NCI-H524 treated with DMSO at 0.1 percent for 48 hours (cell line): ENCODE measurements around the gene SLC25A10.
A peak's percentile ranks its signal among the peaks of the same experiment; 100 is the strongest.
"Not testable (repeated sequence)": the region's sequence is repeated elsewhere in the genome, so short reads cannot be mapped to it uniquely, and the experiment has no call there.

Experiments used
- DNase-seq: peaks from one replicate; lab custom pipeline; 2025; lab: John Stamatoyannopoulos, UW

SLC25A10 gene

DNA sequence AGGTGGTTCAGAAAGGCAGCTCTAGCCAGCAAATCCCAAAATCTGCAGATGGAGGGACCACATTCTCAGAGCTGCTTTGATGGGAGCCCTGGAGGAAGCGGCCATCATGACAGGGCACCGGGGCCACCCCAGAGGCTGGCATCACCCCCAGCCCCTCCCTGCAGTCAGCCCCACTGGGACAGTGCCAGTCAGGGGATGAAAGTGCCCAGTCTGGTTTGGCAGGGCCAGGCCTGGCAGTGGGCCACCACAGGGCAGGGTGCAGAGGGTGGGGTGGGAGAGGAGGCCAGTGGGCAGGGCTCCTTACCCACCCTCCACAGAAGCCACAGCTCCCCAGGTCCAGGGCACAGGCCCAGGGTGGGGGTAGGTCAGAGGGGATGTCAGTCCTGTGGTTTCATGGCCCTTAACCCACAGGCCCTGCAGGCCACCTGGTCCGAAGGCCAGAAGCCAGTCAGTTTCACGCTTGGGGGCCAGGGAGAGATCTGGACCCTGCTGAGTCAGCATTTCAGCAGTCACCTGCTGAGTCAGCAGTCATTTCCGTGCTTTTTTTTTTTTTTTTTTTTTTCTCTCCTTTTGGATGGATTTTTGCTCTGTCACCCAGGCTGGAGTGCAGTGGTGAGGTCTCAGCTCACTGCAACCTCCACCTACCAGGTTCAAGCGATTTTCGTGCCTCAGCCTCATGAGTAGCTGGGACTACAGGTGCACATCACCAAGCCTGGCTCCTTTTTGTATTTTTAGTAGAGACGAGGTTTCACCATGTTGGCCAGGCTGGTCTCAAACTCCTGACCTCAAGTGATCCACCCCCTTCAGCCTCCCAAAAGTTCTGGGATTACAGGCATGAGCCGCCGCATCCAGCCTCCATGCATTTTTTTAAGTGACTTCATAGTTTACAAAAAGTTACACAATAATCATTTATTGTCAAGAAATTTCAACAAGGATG lies 10.4 kb downstream of the SLC25A10 start:
- no peak for DNase-seq

DNA sequence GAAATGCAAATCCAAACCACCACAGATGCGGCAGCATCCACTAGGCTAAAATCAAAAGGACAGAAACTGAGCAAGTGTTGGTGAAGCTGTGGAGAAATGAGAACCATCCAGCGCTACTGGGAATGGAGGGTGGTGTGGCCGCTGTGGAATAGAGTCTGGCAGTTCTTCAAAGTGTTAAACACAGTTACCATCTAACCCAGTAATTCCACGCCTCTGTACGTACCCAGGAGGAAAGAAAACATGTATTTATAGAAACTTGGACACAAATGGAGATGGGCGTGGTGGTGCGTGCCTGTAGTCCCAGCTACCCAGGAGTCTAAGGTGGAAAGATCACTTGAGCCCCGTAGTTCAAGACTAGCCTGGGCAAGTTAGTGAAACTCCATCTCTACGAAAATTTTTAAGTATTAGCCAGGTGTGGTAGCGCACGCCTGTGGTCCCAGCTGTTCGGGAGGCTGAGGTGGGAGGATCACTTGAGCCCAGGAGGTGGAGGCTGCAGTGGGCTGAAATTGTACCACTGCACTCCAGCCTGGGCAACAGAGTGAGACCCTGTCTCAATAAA lies 11.6 kb downstream of the SLC25A10 start:
- DNase-seq: no peak

GRCh38 chr17:81725439-81725838 lies 13.4 kb downstream of the SLC25A10 start:
- no peak for DNase-seq

DNA sequence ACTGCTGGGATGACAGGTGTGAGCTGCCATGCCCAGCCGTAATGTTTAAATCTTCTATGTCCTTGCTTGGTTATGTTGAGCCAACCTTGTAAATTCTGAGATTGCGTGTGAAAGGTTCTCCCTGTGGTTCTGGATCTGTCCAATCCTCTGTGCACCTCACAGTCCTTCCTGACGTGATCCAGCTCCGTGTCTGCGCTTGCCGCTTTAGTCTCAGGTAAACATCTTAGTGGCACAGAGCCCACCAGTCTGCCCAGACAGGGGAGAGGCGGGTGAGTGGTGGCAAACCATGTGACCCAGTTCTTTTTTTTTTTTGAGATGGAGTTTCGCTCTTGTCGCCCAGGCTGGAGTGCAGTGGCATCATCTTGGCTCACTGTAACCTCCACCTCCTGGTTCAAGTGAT lies 13.9 kb downstream of the SLC25A10 start:
- DNase-seq: no peak

GRCh38 chr17:81727324-81728031 lies 15.4 kb downstream of the SLC25A10 start:
- no peak for DNase-seq

- peak; percentile 51 for DNase-seq
Observed at GRCh38 chr17:81733507-81734404, 21.7 kb downstream of the SLC25A10 start.

GRCh38 chr17:81734405-81735263 lies 22.6 kb downstream of the SLC25A10 start:
- DNase-seq: no peak

GRCh38 chr17:81735264-81736102 lies 23.4 kb downstream of the SLC25A10 start:
- no peak for DNase-seq

DNA sequence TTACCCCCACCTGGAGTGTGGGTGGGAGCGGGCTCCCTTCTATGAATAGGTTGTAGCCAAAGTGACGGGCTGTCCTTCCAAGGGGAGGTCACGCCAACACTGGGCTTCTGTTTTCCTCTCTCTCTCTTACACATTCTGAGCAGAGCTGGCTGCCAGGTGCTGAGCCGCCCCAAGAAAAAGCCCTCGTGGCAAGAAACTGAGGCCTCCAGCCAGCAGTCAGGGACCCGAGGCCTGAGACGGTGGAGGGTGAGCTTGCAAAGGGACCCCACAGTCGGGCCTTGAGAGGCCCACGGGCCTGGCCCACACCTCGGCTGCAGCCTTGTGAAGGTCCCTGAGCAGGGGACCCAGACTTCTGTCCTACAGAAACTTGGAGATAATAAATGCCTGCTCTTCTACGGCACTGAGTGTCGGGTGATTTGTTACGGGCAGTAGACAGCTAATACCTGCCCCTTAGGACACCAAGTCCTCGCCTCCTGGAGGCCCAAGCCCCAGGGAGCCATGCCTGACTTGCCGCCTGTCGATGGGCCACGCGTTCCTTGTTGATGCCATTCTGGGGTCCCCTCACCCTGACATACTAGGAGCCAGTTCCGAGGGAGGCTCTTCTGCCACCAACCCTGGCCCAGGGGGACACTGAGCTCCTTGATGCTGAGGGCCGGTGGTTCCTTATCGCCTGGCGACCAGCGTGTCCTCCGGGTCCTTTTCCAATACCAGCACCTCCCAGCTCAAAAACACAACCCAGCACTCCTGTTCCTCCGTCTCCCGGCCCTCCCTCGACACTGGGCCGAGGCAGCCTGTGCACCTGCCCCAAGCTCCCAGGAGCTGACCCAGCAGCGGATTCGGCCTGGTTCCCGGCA lies 26.1 kb downstream of the SLC25A10 start:
- DNase-seq: no peak

DNA sequence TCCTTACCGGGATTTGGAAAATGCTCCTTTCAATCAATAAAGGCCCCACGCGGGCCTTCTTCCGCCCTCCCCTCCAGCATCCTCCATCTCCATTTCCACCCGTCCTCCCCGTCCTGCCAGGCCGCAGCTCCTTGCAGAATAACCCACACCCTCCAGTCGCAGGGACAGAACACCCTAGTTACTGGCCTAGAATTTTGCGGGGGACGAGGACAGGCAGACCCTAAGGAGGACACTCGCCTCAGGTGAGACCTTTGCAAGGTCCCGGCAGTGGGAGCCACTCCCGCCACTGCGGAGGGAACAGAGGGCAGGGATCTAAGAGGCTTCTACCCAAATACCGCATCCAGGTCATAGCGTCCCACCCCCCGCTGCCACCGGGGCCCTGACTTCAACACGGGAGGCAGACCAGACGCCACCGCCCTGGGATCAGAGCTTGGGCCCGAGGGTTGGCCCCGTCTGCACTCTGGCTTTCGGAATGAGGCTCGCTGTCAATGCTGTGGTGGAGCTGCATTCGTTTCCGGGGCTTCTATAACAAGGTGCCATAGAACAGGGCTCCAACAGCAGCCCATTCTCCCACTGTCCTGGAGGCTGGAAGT lies 26.8 kb downstream of the SLC25A10 start:
- no peak for DNase-seq

- DNase-seq: not testable (repeated sequence)
Observed at GRCh38 chr17:81739593-81739992, 27.5 kb downstream of the SLC25A10 start.

DNA sequence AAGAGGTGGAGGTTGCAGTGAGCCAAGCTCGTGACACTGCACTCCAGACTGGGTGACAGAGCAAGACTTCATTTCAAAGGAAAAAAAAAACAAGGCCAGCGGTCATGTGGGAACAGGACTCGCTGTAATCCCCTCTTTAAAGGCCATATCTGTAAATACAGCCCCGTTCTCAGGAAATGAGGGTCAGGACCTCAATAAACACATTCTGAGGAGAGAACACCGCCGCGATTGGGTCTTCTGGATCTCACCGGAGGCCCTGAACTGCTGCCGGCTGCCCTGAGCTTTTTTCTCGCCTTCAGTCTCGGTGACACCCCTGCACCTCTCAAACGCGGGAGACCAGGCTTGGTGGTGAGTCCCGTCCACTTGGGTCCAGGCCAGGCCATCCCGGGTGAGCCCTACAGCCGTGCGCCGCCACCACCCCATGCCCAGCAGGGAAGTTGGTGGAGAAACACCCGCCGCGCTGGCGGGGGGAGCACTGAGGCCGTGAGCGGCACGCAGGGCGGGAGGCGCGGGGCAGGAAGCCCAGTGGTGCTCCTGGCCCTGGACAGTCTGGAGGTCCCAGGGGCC lies 28.4 kb downstream of the SLC25A10 start:
- DNase-seq: no peak

DNA sequence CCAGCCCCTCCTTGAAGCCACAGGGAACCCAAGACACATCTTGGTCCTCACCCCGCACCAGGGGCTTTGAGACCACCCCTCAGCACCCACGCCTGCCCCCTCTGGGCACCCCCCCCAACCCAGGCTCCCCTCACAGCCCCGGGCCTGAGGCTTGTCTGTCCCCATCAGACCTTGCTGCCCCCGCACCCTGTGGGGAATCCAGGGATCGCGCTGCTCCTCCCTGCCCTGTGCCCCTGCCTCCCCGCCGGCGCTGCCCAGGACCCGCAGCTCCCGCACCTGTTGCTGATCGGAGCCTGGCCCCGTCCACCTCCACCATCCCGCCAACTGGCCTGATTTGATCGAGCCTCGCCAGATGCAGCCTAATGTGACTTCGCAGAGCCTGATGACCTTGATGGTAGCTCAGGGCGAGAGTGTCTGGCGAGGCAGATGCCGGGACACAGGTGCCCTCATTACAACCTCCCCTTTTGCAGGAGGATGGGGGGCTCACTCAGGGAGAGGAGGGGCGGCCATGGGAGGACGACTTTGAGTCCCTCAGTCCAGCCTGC lies 29.0 kb downstream of the SLC25A10 start:
- DNase-seq: no peak

GRCh38 chr17:81741594-81742452 lies 29.7 kb downstream of the SLC25A10 start:
- DNase-seq: no peak
